Right cardiac atrium (tissue), 5 donors: ENCODE measurements around the gene SPZ1. TPM values are rescaled to one million over a fixed set of nuclear protein-coding genes. Genes with fewer than 3 reads are reported as not detected.
"Not testable (repeated sequence)": the region's sequence is repeated elsewhere in the genome, so short reads cannot be mapped to it uniquely, and the experiment has no call there.

ENCODE experiments used
- ATAC-seq, 2 donors: fragments of 200-7000 bp; cut with Tn5 transposase; one replicate each; pipeline versions ENCODE4 v1.8.0 to v1.9.1; 2020; ENCODE audit warnings: moderate library complexity in 2 of 2, mild to moderate bottlenecking in 1 of 2
- DNase-seq, 3 donors: peaks; one replicate each; pipeline ENCODE4 v3.0.0-alpha.2; 2020
- H3K27ac ChIP-seq: one replicate; pipeline ENCODE4 v1.5.1; 2013; ENCODE audit warnings: mild to moderate bottlenecking, low read length, control low read depth, moderate library complexity
- H3K27me3 ChIP-seq: one replicate; pipeline ENCODE4 v1.6.1; 2013; ENCODE audit not compliant: control insufficient read depth, insufficient read depth
- H3K4me1 ChIP-seq: one replicate; pipeline ENCODE4 v1.6.1; 2013; ENCODE audit warnings: low read length; ENCODE audit not compliant: control insufficient read depth, insufficient read depth
- H3K4me3 ChIP-seq: one replicate; pipeline ENCODE4 v1.5.1; 2013; ENCODE audit warnings: low read length, control low read depth
- H3K9me3 ChIP-seq: one replicate; pipeline ENCODE4 v1.6.1; 2013; ENCODE audit warnings: low read length; ENCODE audit not compliant: control insufficient read depth
- WGBS: extraction: QIAGEN DNeasy Blood & Tissue Kit; methylation state at CpG from one replicate; pipeline ENCODE4 v1.1.7; 2013; 5-methylcytosine and 5-hydroxymethylcytosine counted together
- intact Hi-C, 4 donors: fragments of 100-400 bp; cut with DNase I; formaldehyde crosslinking; loops; one replicate each; pipeline versions ENCODE4 v1.11.0 to v1.14.0; 2022 to 2023
- polyA plus RNA-seq: library from polyadenylated mRNA; stranded (reverse); fragments of 200-250 nt; gene quantifications from one replicate; pipeline ENCODE4 v1.2.3, GENCODE V29; 2013
- total RNA-seq, 4 donors: library from RNA; stranded (reverse); fragmentation: NEBNext Ultra II Directional; extraction: Animal tissue kit (Norgen Biotek cat#: 25700); gene quantifications; one replicate each; pipeline ENCODE4 v1.2.1, GENCODE V29; 2021
- donor health status: healthy with polysubstance abuse.
- donor health status: DM: no; HTN: yes; CAD: no.
- donor health status: DM: no; HTN: no; CAD: no.
- donor health status: DM: no; HTN: yes; CAD: no; lungs with severe emphysema.
- donor health status: DM: yes; HTN: yes; CAD: no.

The SPZ1 gene
- total and polyA plus RNA-seq, 5 donors: not detected

GRCh38 chr5:80296121-80296520 is 23.7 kb upstream of the SPZ1 start:
- no peaks in the 10 kb centered on the region for H3K4me1 ChIP-seq
- H3K4me3 ChIP-seq: no peak overlapping the region
- intact Hi-C loops: no loop called here
- DNase-seq (no peak), ATAC-seq (no peak)
- H3K27me3 ChIP-seq: no peaks in the 10 kb centered on the region
- WGBS: 62% methylated on average over 6 of the region's 6 CpGs
- no peaks in the 10 kb centered on the region for H3K9me3 ChIP-seq
- H3K27ac ChIP-seq: no peak overlapping the region

GRCh38 chr5:80299601-80300000 is 20.2 kb upstream of the SPZ1 start:
- WGBS: 92% methylated on average over 8 of the region's 8 CpGs
- no peaks in the 10 kb centered on the region for H3K27me3 ChIP-seq
- no peak for ATAC-seq
- H3K27ac ChIP-seq: no peak overlapping the region
- intact Hi-C loops: no loop called here
- DNase-seq: no peak
- H3K4me1 ChIP-seq: no peaks in the 10 kb centered on the region
- no peaks in the 10 kb centered on the region for H3K9me3 ChIP-seq
- H3K4me3 ChIP-seq: no peak overlapping the region

- no peaks in the 10 kb centered on the region for H3K27me3 ChIP-seq
- H3K9me3 ChIP-seq: no peaks in the 10 kb centered on the region
- 83% methylated on average over 8 of the region's 8 CpGs for WGBS
- no peak for ATAC-seq
- no peak overlapping the region for H3K27ac ChIP-seq
- DNase-seq: no peak
- no peak overlapping the region for H3K4me3 ChIP-seq
- intact Hi-C loops: no loop called here
- H3K4me1 ChIP-seq: no peaks in the 10 kb centered on the region
These were observed 19.7 kb upstream of the SPZ1 start for GRCh38 chr5:80300125-80300524.

- H3K27me3 ChIP-seq, H3K27ac ChIP-seq, intact Hi-C loops, DNase-seq, H3K4me3 ChIP-seq, H3K4me1 ChIP-seq, ATAC-seq, H3K9me3 ChIP-seq: not testable (repeated sequence)
- WGBS: 97% methylated on average over 19 of the region's 27 CpGs
These were observed 19.0 kb upstream of the SPZ1 start for GRCh38 chr5:80300796-80301195.

GRCh38 chr5:80301342-80301741 is 18.5 kb upstream of the SPZ1 start:
- ATAC-seq, H3K9me3 ChIP-seq, H3K4me1 ChIP-seq, H3K27me3 ChIP-seq, DNase-seq, intact Hi-C loops, H3K4me3 ChIP-seq, H3K27ac ChIP-seq: not testable (repeated sequence)
- WGBS: 97% methylated on average over 13 of the region's 34 CpGs

GRCh38 chr5:80302636-80303035 is 17.2 kb upstream of the SPZ1 start:
- ATAC-seq: no peak
- WGBS: 93% methylated on average over 11 of the region's 11 CpGs
- intact Hi-C loops: no loop called here

GRCh38 chr5:80308526-80308925 is 11.3 kb upstream of the SPZ1 start:
- DNase-seq (no peak), ATAC-seq (no peak)
- intact Hi-C loops: loop anchor here in 1 of 4 donors (5.0 kb wide), 1 partner anchor 216 kb away; no protein-coding TSS in a partner anchor
- 73% methylated on average over 11 of the region's 11 CpGs for WGBS
- no peaks in the 10 kb centered on the region for H3K4me1 ChIP-seq
- H3K27me3 ChIP-seq: no peaks in the 10 kb centered on the region
- no peaks in the 10 kb centered on the region for H3K9me3 ChIP-seq
- H3K4me3 ChIP-seq: no peak overlapping the region
- H3K27ac ChIP-seq: no peak overlapping the region

More at GRCh38 chr5:80302636-80303035, 17.2 kb upstream of the SPZ1 start:
- H3K4me3 ChIP-seq: no peak overlapping the region
- DNase-seq: no peak
- H3K27me3 ChIP-seq: no peaks in the 10 kb centered on the region
- no peaks in the 10 kb centered on the region for H3K9me3 ChIP-seq
- H3K4me1 ChIP-seq: no peaks in the 10 kb centered on the region
- H3K27ac ChIP-seq: no peak overlapping the region

- no peak for ATAC-seq
- H3K4me1 ChIP-seq: no peaks in the 10 kb centered on the region
- H3K4me3 ChIP-seq: no peak overlapping the region
- H3K27ac ChIP-seq: no peak overlapping the region
- intact Hi-C loops: loop anchor here in 1 of 4 donors (5.0 kb wide), 1 partner anchor 218 kb away; no protein-coding TSS in a partner anchor
- no peaks in the 10 kb centered on the region for H3K27me3 ChIP-seq
- DNase-seq: no peak
- H3K9me3 ChIP-seq: no peaks in the 10 kb centered on the region
- WGBS: 83% methylated on average over 34 of the region's 34 CpGs
These were observed 9.7 kb upstream of the SPZ1 start for GRCh38 chr5:80309871-80310665.

GRCh38 chr5:80315244-80315643 is 4.6 kb upstream of the SPZ1 start:
- intact Hi-C loops: no loop called here
- H3K4me1 ChIP-seq: no peaks in the 10 kb centered on the region
- 96% methylated on average over 1 of the region's 1 CpG for whole genome bisulfite sequencing
- ATAC-seq: no peak
- H3K27ac ChIP-seq: no peak overlapping the region
- no peaks in the 10 kb centered on the region for H3K27me3 ChIP-seq
- no peak overlapping the region for H3K4me3 ChIP-seq
- no peak for DNase-seq
- H3K9me3 ChIP-seq: no peaks in the 10 kb centered on the region

- ATAC-seq (no peak), DNase-seq (no peak)
- 25% methylated on average over 1 of the region's 1 CpG for WGBS
- Histone ChIP-seq H3K4me3 (no peak overlapping the region), H3K9me3 (no peaks in the 10 kb centered on the region), H3K4me1 (no peaks in the 10 kb centered on the region), H3K27ac (no peak overlapping the region), H3K27me3 (no peaks in the 10 kb centered on the region)
- intact Hi-C loops: no loop called here
These were observed 1.6 kb upstream of the SPZ1 start for GRCh38 chr5:80318212-80318611.

- intact Hi-C loops: no loop called here
- no peak overlapping the region for H3K4me3 ChIP-seq
- 90% methylated on average over 1 of the region's 1 CpG for WGBS
- ATAC-seq (no peak), DNase-seq (no peak)
- no peaks in the 10 kb centered on the region for H3K4me1 ChIP-seq
- H3K27me3 ChIP-seq: no peaks in the 10 kb centered on the region
- no peaks in the 10 kb centered on the region for H3K9me3 ChIP-seq
- no peak overlapping the region for H3K27ac ChIP-seq
These were observed 5.1 kb downstream of the SPZ1 start for GRCh38 chr5:80324912-80325311.
